Measurements from ENCODE around the gene PAK4.

GRCh38 chr19:39127812-39128515, 2.4 kb downstream of the PAK4 start:
- TF ChIP-seq CTCF (IDR thresholded peaks at IDR 0.05; ENCODE audit: control extremely low read depth in 1 of 3, insufficient read depth in 1 of 3, low read depth in 1 of 3, low read length in 3 of 3) (no peak), POLR2A (IDR thresholded peaks at IDR 0.05; ENCODE audit: control extremely low read depth in 1 of 2, low read depth in 2 of 2, low read length in 2 of 2) (no peak), EZH2 (IDR thresholded peaks at IDR 0.05; ENCODE audit: low read depth, low read length, severe bottlenecking) (no peak), BRCA1 (IDR thresholded peaks at IDR 0.05; ENCODE audit: low read depth, low read length) (no peak)
